ENCODE results near the gene MRPL19. TPM values are rescaled to one million over a fixed set of nuclear protein-coding genes. Genes with fewer than 3 reads are reported as not detected.

MRPL19 gene
- total and polyA plus RNA-seq, 2 of the 13 experiments (the other 11 are each of a cell fraction or from before 2014, with no cell fraction given) = 43.2 to 163 TPM

DNA sequence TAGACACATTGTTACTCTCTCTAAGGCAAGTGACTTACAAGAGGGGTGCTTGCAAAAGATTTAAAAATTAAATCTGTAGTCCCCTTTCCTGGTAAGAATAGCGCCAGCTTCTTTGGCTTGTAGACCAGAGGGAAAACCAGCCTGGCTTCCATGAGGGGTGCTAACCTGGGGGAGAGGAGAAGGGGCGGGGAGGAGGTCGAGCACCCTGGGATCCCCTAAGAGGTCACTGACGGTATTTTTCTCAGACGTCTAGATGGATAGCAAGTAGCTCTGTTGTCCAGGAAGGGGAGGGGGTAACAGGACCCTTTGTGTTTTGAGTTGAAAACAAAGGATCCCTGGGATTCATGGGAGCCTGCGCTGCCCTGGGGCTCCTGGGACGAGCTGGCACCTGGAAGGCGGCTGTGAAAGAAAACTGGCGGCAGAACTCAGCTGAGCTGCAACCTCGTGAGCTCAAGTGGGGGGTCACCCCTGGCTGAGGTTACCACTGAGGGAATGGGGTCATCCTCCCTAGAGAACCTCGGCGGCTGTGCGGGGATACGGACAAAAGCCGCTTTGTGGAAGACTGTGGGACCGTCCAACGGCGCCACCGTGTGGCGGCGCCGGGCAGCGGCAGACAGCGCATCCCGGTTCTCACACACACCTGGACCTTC is 37.8 kb upstream of the MRPL19 start (continued):
- 0 out of 2 replicates have a peak, but pooled peaks have one; percentile 56 for TF ChIP-seq ZNF160 (CRISPR knock-in tag; IDR thresholded peaks at IDR 0.05)
- peak; percentile 68; the same call in 1 of the 2 replicates for TF ChIP-seq PPARG (CRISPR knock-in tag; conservative IDR thresholded peaks at IDR 0.05)
- TF ChIP-seq, protein P1, sequence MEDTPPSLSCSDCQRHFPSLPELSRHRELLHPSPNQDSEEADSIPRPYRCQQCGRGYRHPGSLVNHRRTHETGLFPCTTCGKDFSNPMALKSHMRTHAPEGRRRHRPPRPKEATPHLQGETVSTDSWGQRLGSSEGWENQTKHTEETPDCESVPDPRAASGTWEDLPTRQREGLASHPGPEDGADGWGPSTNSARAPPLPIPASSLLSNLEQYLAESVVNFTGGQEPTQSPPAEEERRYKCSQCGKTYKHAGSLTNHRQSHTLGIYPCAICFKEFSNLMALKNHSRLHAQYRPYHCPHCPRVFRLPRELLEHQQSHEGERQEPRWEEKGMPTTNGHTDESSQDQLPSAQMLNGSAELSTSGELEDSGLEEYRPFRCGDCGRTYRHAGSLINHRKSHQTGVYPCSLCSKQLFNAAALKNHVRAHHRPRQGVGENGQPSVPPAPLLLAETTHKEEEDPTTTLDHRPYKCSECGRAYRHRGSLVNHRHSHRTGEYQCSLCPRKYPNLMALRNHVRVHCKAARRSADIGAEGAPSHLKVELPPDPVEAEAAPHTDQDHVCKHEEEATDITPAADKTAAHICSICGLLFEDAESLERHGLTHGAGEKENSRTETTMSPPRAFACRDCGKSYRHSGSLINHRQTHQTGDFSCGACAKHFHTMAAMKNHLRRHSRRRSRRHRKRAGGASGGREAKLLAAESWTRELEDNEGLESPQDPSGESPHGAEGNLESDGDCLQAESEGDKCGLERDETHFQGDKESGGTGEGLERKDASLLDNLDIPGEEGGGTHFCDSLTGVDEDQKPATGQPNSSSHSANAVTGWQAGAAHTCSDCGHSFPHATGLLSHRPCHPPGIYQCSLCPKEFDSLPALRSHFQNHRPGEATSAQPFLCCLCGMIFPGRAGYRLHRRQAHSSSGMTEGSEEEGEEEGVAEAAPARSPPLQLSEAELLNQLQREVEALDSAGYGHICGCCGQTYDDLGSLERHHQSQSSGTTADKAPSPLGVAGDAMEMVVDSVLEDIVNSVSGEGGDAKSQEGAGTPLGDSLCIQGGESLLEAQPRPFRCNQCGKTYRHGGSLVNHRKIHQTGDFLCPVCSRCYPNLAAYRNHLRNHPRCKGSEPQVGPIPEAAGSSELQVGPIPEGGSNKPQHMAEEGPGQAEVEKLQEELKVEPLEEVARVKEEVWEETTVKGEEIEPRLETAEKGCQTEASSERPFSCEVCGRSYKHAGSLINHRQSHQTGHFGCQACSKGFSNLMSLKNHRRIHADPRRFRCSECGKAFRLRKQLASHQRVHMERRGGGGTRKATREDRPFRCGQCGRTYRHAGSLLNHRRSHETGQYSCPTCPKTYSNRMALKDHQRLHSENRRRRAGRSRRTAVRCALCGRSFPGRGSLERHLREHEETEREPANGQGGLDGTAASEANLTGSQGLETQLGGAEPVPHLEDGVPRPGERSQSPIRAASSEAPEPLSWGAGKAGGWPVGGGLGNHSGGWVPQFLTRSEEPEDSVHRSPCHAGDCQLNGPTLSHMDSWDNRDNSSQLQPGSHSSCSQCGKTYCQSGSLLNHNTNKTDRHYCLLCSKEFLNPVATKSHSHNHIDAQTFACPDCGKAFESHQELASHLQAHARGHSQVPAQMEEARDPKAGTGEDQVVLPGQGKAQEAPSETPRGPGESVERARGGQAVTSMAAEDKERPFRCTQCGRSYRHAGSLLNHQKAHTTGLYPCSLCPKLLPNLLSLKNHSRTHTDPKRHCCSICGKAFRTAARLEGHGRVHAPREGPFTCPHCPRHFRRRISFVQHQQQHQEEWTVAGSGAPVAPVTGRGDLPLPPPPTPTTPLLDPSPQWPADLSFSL (CRISPR knock-in tag; IDR thresholded peaks at IDR 0.05) = no peak
- no peak for TF ChIP-seq ZMAT3 (CRISPR knock-in tag; conservative IDR thresholded peaks at IDR 0.05)
- TF ChIP-seq CREM (IDR thresholded peaks at IDR 0.05) = 0 out of 2 replicates have a peak, but pooled peaks have one; percentile 25
- TF ChIP-seq CREM (CRISPR knock-in tag; IDR thresholded peaks at IDR 0.05) = no peak
- TF ChIP-seq REPIN1 (CRISPR knock-in tag; IDR thresholded peaks at IDR 0.05; ENCODE audit: borderline replicate concordance, low read depth) = peak; percentile 68; the same call in 1 of the 2 replicates
- TF ChIP-seq, protein P2, sequence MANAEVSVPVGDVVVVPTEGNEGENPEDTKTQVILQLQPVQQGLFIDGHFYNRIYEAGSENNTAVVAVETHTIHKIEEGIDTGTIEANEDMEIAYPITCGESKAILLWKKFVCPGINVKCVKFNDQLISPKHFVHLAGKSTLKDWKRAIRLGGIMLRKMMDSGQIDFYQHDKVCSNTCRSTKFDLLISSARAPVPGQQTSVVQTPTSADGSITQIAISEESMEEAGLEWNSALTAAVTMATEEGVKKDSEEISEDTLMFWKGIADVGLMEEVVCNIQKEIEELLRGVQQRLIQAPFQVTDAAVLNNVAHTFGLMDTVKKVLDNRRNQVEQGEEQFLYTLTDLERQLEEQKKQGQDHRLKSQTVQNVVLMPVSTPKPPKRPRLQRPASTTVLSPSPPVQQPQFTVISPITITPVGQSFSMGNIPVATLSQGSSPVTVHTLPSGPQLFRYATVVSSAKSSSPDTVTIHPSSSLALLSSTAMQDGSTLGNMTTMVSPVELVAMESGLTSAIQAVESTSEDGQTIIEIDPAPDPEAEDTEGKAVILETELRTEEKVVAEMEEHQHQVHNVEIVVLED (CRISPR knock-in tag; IDR thresholded peaks at IDR 0.05; ENCODE audit: borderline replicate concordance) = peak; percentile 68; the same call in 1 of the 2 replicates
- TF ChIP-seq, protein P3, sequence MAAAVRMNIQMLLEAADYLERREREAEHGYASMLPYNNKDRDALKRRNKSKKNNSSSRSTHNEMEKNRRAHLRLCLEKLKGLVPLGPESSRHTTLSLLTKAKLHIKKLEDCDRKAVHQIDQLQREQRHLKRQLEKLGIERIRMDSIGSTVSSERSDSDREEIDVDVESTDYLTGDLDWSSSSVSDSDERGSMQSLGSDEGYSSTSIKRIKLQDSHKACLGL (CRISPR knock-in tag; IDR thresholded peaks at IDR 0.05) = peak; percentile 74
- no peak for TF ChIP-seq NFE2L2 (IDR thresholded peaks at IDR 0.05; ENCODE audit: low read length)
- TF ChIP-seq, protein P4, sequence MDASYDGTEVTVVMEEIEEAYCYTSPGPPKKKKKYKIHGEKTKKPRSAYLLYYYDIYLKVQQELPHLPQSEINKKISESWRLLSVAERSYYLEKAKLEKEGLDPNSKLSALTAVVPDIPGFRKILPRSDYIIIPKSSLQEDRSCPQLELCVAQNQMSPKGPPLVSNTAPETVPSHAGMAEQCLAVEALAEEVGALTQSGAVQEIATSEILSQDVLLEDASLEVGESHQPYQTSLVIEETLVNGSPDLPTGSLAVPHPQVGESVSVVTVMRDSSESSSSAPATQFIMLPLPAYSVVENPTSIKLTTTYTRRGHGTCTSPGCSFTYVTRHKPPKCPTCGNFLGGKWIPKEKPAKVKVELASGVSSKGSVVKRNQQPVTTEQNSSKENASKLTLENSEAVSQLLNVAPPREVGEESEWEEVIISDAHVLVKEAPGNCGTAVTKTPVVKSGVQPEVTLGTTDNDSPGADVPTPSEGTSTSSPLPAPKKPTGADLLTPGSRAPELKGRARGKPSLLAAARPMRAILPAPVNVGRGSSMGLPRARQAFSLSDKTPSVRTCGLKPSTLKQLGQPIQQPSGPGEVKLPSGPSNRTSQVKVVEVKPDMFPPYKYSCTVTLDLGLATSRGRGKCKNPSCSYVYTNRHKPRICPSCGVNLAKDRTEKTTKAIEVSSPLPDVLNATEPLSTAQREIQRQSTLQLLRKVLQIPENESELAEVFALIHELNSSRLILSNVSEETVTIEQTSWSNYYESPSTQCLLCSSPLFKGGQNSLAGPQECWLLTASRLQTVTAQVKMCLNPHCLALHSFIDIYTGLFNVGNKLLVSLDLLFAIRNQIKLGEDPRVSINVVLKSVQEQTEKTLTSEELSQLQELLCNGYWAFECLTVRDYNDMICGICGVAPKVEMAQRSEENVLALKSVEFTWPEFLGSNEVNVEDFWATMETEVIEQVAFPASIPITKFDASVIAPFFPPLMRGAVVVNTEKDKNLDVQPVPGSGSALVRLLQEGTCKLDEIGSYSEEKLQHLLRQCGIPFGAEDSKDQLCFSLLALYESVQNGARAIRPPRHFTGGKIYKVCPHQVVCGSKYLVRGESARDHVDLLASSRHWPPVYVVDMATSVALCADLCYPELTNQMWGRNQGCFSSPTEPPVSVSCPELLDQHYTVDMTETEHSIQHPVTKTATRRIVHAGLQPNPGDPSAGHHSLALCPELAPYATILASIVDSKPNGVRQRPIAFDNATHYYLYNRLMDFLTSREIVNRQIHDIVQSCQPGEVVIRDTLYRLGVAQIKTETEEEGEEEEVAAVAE (CRISPR knock-in tag; IDR thresholded peaks at IDR 0.05; ENCODE audit: borderline replicate concordance) = peak; percentile 17; the same call in 1 of the 2 replicates
- TF ChIP-seq MIER3 (CRISPR knock-in tag; IDR thresholded peaks at IDR 0.05; ENCODE audit: borderline replicate concordance) = no peak

Measured in HepG2 (cell line).